Adrenal gland (tissue), 12 donors: ENCODE data around the gene SMIM5. TPM values are rescaled to one million over a fixed set of nuclear protein-coding genes. Genes with fewer than 3 reads are reported as not detected.

ENCODE experiments used
- DNase-seq, 7 donors: peaks; one replicate each; pipeline ENCODE4 v3.0.0-alpha.2; 2019 to 2020
- H3K27ac ChIP-seq, 5 donors: fragments of 200-600 bp; sonication (generic) in 4 of 5; 1 replicate in 3 of 5; 2 replicates in 2 of 5; pipeline versions ENCODE4 v1.5.1 to v1.8.0; 2016 to 2020; ENCODE audit warnings: mild to moderate bottlenecking in 1 of 5
- H3K27me3 ChIP-seq: fragments of 200-600 bp; 2 replicates; pipeline ENCODE4 v1.8.0; 2021
- H3K36me3 ChIP-seq, 2 donors: fragments of 200-600 bp; replicated peaks in 1 of 2; 1 replicate in 1 of 2; 2 replicates in 1 of 2; pipeline versions ENCODE4 v1.5.1 to v1.8.0; 2018 to 2022
- H3K4me1 ChIP-seq, 2 donors: fragments of 200-600 bp; replicated peaks in 1 of 2; 1 replicate in 1 of 2; 2 replicates in 1 of 2; pipeline versions ENCODE4 v1.5.1 to v1.8.0; 2018 to 2021
- H3K4me3 ChIP-seq, 4 donors: fragments of 200-600 bp; sonication (generic) in 3 of 4; one replicate each; pipeline ENCODE4 v1.5.1; 2016 to 2018
- H3K9me3 ChIP-seq, 3 donors: fragments of 200-600 bp; sonication (generic) in 1 of 3; replicated peaks in 1 of 3; 1 replicate in 2 of 3; 2 replicates in 1 of 3; pipeline versions ENCODE4 v1.5.1 to v1.8.0; 2016 to 2021
- POLR2A ChIP-seq, 2 donors: fragments of 450-650 bp; IDR thresholded peaks; one replicate each; pipeline ENCODE4 v1.6.1; 2017; ENCODE audit warnings: antibody characterized with exemption in 2 of 2, mild to moderate bottlenecking in 2 of 2, moderate library complexity in 1 of 2
- WGBS, 4 donors: extraction: QIAGEN DNeasy Blood & Tissue Kit in 2 of 4; methylation state at CpG; one replicate each; pipeline versions ENCODE4 v1.1.5 to v1.1.7; 2013 to 2017; 5-methylcytosine and 5-hydroxymethylcytosine counted together
- intact Hi-C, 2 donors: fragments of 100-400 bp; cut with DNase I; formaldehyde crosslinking; loops; one replicate each; pipeline versions ENCODE4 v1.14.1 to v1.15.0; 2022 to 2023
- polyA plus RNA-seq, 3 donors: library from polyadenylated mRNA; stranded (reverse); fragments of 200-250 nt in 2 of 3; fragments of 350-450 nt in 1 of 3; fragmentation: Illumina TruSeq in 1 of 3; extraction: RNeasy Lipid Tissue Mini Kit (QIAGEN cat#74804) in 1 of 3; gene quantifications; one replicate each; pipeline ENCODE4 v1.2.3, GENCODE V29; 2013 to 2014
- total RNA-seq, 9 donors: library from RNA; depleted of rRNA in 4 of 9; stranded (reverse); fragments of >200 nt in 4 of 9; fragments of 120-200 nt in 1 of 9; fragmentation: NEBNext Ultra II Directional in 1 of 9; extraction: Animal tissue kit (Norgen Biotek cat#: 25700) in 1 of 9; gene quantifications; one replicate each; pipeline versions ENCODE4 v1.1.0 to v1.2.4, GENCODE V29; 2013 to 2023
- TF ChIP-seq, protein P1 (sequence below), 6 experiments: fragments of 450-650 bp in 4 of 6; fragments of 200-600 bp in 2 of 6; sonication (generic) in 1 of 6; IDR thresholded peaks; 1 replicate in 5 of 6; 2 replicates in 1 of 6; pipeline versions ENCODE4 v1.5.1 to v1.8.0; 2016 to 2021; ENCODE audit warnings: antibody characterized with exemption in 6 of 6, mild to moderate bottlenecking in 2 of 6, moderate library complexity in 1 of 6
- donor health status: healthy with polysubstance abuse.
- donor health status: Bipolar disorder and iron deficiency.
- donor health status: DM: yes; HTN: yes; CAD: no.
- donor health status: DM: no; HTN: no; CAD: no.
- donor health status: DM: no; HTN: no; CAD: no.
- donor health status: DM: yes; HTN: yes; CAD: no.

The SMIM5 gene
- total and polyA plus RNA-seq, 12 donors = 0.13 to 2.6 (median 0.77) TPM; not detected in 4

DNA sequence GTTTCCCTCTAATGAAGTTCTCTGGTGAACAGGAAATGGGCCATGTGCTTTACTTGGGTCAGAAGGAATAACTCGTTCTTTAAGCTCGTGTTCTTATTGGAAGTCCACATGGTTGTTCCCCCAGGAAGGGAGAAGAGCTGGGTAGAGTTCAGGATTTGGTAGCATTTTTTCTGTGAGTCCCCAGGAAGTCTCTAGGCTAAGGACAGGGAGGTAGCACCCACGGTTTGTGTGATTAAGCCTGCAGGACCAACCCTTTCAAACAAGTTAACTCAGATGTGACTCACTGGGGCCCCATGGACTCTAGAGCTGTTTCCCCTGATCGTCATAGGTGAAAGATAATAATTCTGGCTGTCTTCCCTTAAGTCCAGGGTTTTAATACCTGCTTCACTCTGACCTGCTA is 50.3 kb downstream of the SMIM5 start:
- TF ChIP-seq POLR2A (IDR thresholded peaks at IDR 0.05) = no peak
- TF ChIP-seq, protein P1, sequence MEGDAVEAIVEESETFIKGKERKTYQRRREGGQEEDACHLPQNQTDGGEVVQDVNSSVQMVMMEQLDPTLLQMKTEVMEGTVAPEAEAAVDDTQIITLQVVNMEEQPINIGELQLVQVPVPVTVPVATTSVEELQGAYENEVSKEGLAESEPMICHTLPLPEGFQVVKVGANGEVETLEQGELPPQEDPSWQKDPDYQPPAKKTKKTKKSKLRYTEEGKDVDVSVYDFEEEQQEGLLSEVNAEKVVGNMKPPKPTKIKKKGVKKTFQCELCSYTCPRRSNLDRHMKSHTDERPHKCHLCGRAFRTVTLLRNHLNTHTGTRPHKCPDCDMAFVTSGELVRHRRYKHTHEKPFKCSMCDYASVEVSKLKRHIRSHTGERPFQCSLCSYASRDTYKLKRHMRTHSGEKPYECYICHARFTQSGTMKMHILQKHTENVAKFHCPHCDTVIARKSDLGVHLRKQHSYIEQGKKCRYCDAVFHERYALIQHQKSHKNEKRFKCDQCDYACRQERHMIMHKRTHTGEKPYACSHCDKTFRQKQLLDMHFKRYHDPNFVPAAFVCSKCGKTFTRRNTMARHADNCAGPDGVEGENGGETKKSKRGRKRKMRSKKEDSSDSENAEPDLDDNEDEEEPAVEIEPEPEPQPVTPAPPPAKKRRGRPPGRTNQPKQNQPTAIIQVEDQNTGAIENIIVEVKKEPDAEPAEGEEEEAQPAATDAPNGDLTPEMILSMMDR (IDR thresholded peaks at IDR 0.05) = no peak
- H3K36me3 ChIP-seq = peaks cover 0 to 15% of the 10 kb centered on the region in 2 donors
- H3K27ac ChIP-seq = peak overlapping the region in 1 of 5 donors; percentile 55
- intact Hi-C loops = loop anchor here in 1 of 2 donors (5.0 kb wide), 1 partner anchor 54 kb away; no protein-coding TSS in a partner anchor
- no peak overlapping the region for H3K4me3 ChIP-seq
- no peaks in the 10 kb centered on the region for H3K9me3 ChIP-seq
- no peak for DNase-seq
- no peaks in the 10 kb centered on the region for H3K27me3 ChIP-seq
- 63 to 76% (median 68%) methylated on average over 4 of the region's 4 CpGs for WGBS, 4 donors
- peaks cover 4 to 36% of the 10 kb centered on the region in 2 donors for H3K4me1 ChIP-seq

DNA sequence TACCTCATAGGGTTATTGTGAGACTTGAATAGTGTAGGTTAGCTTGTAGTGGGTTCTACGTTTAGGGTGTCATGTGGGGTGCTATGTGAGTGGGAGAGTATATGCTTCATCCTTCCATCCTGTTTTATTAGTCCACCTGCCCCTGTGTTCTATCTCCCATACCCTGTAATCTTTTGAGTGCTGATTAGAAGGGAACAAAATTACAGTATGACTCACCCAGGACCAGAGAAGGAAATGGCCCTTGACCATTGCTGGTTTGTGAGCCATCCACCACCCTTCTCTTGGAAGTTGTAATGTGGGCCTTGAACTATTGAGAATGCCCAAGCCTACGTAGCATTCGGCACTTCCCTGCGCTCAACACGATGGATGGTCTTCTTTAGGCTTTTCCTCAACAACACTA is 51.0 kb downstream of the SMIM5 start:
- intact Hi-C loops = loop anchor here in 1 of 2 donors (5.0 kb wide), 1 partner anchor 53 kb away; no protein-coding TSS in a partner anchor
- H3K4me1 ChIP-seq = peaks cover 4 to 42% of the 10 kb centered on the region in 2 donors

DNA sequence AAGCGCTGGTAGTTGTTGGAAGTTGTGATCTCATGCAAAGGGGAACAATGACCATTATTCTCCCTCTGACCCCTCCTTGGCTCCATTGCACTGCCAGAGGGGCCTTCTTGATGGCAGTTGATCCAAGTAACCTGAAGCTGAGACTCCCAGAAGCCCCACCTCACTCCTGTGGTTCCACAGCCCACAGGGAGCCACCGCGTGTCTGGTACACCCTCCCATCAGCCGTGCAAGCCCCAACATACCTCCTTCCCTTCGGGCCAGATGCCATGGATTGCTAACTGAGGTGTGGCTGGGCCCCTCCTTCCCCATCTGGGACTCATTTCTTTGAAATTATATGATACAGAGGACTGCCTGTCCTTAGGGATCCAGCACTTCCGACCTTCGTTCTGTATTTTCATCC is 51.7 kb downstream of the SMIM5 start:
- Histone ChIP-seq H3K4me1 (peaks cover 4 to 45% of the 10 kb centered on the region in 2 donors), H3K4me3 (no peak overlapping the region), H3K9me3 (no peaks in the 10 kb centered on the region), H3K27ac (peak overlapping the region in 1 of 5 donors; percentile 55), H3K27me3 (no peaks in the 10 kb centered on the region), H3K36me3 (peaks cover 0 to 12% of the 10 kb centered on the region in 2 donors)
- no peak for DNase-seq
- TF ChIP-seq, protein P1 (IDR thresholded peaks at IDR 0.05) = no peak
- 79 to 95% (median 85%) methylated on average over 3 to 7 of the region's 7 CpGs for WGBS, 4 donors
- intact Hi-C loops = loop anchor here in 1 of 2 donors (5.0 kb wide), 1 partner anchor 52 kb away; no protein-coding TSS in a partner anchor

More for the DNA sequence above, 51.0 kb downstream of the SMIM5 start:
- Histone ChIP-seq H3K9me3 (no peaks in the 10 kb centered on the region), H3K36me3 (peaks cover 0 to 12% of the 10 kb centered on the region in 2 donors), H3K4me3 (no peak overlapping the region), H3K27ac (peak overlapping the region in 1 of 5 donors; percentile 55), H3K27me3 (no peaks in the 10 kb centered on the region)
- WGBS, 4 donors = 77 to 87% (median 83%) methylated on average over 5 of the region's 5 CpGs
- no peak for DNase-seq
- TF ChIP-seq, protein P1 (IDR thresholded peaks at IDR 0.05) = no peak
- no peak for TF ChIP-seq POLR2A (IDR thresholded peaks at IDR 0.05)

DNA sequence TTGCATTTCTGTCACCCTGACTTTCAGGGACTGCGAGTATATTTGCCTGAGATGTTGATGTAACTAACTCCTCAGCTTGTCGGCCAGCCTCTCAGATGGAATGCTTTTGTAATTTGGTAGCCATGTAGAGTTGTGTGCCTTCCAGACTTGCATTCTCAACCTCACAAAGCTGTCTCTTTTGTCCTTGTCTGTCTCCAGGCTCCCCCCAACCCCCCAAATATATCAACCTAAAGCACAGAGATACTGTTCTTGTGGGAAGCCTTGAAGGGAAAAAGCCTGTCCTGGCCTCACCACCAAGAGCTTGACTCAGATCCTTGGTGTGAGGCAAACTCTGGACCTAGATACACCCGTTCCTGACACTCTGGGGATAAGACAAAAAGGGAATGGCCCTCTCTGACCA is 52.3 kb downstream of the SMIM5 start:
- Histone ChIP-seq H3K27me3 (no peaks in the 10 kb centered on the region), H3K27ac (peak overlapping the region in 2 of 5 donors; percentile 43 to 60), H3K9me3 (no peaks in the 10 kb centered on the region), H3K4me1 (peaks cover 4 to 45% of the 10 kb centered on the region in 2 donors), H3K36me3 (peaks cover 0 to 8% of the 10 kb centered on the region in 2 donors), H3K4me3 (no peak overlapping the region)
- intact Hi-C loops = no loop called here
- no peak for DNase-seq
- TF ChIP-seq POLR2A (IDR thresholded peaks at IDR 0.05) = no peak
- TF ChIP-seq, protein P1 (IDR thresholded peaks at IDR 0.05) = no peak
- 62 to 91% (median 82%) methylated on average over 3 of the region's 3 CpGs for WGBS, 4 donors
